ENCODE data around the gene ADAMTS14.

ADAMTS14 gene

GRCh38 chr10:70750156-70750703, 77.9 kb downstream of the ADAMTS14 start:
- Histone ChIP-seq H3K27ac (ENCODE audit: low read length) (no peak overlapping the region), H3K4me3 (ENCODE audit: low read depth in 1 of 2, low read length in 2 of 2) (no peak overlapping the region), H3K27me3 (ENCODE audit: insufficient read depth, low read length, poor library complexity) (no peaks in the 10 kb centered on the region), H3K79me2 (ENCODE audit: insufficient read depth, low read length) (no peaks in the 10 kb centered on the region), H3K4me1 (ENCODE audit: insufficient read depth, low read length) (no peaks in the 10 kb centered on the region), H3K9ac (ENCODE audit: low read depth, low read length) (no peak overlapping the region), H4K20me1 (ENCODE audit: insufficient read depth, low read length) (no peaks in the 10 kb centered on the region), H3K9me3 (ENCODE audit: insufficient read depth, low read length, severe bottlenecking) (no peaks in the 10 kb centered on the region), H3K36me3 (ENCODE audit: insufficient read depth, low read length) (no peaks in the 10 kb centered on the region), H2AFZ (ENCODE audit: low read depth, low read length) (no peak overlapping the region), H3K4me2 (ENCODE audit: insufficient read depth, low read length) (no peak overlapping the region)
- DNase-seq (no peak), ATAC-seq (ENCODE audit: insufficient read depth, low read depth) (no peak)
- TF ChIP-seq CTCF (IDR thresholded peaks at IDR 0.05; ENCODE audit: borderline replicate concordance, extremely low read depth, low read length, poor library complexity, severe bottlenecking) (no peak), EZH2 (IDR thresholded peaks at IDR 0.05; ENCODE audit: borderline replicate concordance, low read depth, low read length, severe bottlenecking) (no peak)

- Histone ChIP-seq H3K27ac (ENCODE audit: low read length) (no peak overlapping the region), H3K9ac (ENCODE audit: low read depth, low read length) (no peak overlapping the region), H3K4me2 (ENCODE audit: insufficient read depth, low read length) (no peak overlapping the region), H4K20me1 (ENCODE audit: insufficient read depth, low read length) (no peaks in the 10 kb centered on the region), H3K4me1 (ENCODE audit: insufficient read depth, low read length) (no peaks in the 10 kb centered on the region), H3K27me3 (ENCODE audit: insufficient read depth, low read length, poor library complexity) (no peaks in the 10 kb centered on the region), H3K9me3 (ENCODE audit: insufficient read depth, low read length, severe bottlenecking) (no peaks in the 10 kb centered on the region), H3K79me2 (ENCODE audit: insufficient read depth, low read length) (no peaks in the 10 kb centered on the region), H3K36me3 (ENCODE audit: insufficient read depth, low read length) (no peaks in the 10 kb centered on the region), H2AFZ (ENCODE audit: low read depth, low read length) (no peak overlapping the region), H3K4me3 (ENCODE audit: low read depth in 1 of 2, low read length in 2 of 2) (no peak overlapping the region)
- ATAC-seq (ENCODE audit: insufficient read depth, low read depth) = no peak
- TF ChIP-seq EZH2 (IDR thresholded peaks at IDR 0.05; ENCODE audit: borderline replicate concordance, low read depth, low read length, severe bottlenecking) (no peak), CTCF (IDR thresholded peaks at IDR 0.05; ENCODE audit: borderline replicate concordance, extremely low read depth, low read length, poor library complexity, severe bottlenecking) (no peak)
- DNase-seq = no peak
These were observed 79.0 kb downstream of the ADAMTS14 start for GRCh38 chr10:70751356-70751755.

- Histone ChIP-seq H3K36me3 (ENCODE audit: insufficient read depth, low read length) (no peaks in the 10 kb centered on the region), H4K20me1 (ENCODE audit: insufficient read depth, low read length) (no peaks in the 10 kb centered on the region), H3K4me3 (ENCODE audit: low read depth in 1 of 2, low read length in 2 of 2) (no peak overlapping the region), H3K27ac (ENCODE audit: low read length) (no peak overlapping the region), H3K27me3 (ENCODE audit: insufficient read depth, low read length, poor library complexity) (no peaks in the 10 kb centered on the region), H3K4me2 (ENCODE audit: insufficient read depth, low read length) (no peak overlapping the region), H3K9me3 (ENCODE audit: insufficient read depth, low read length, severe bottlenecking) (no peaks in the 10 kb centered on the region), H3K9ac (ENCODE audit: low read depth, low read length) (no peak overlapping the region), H2AFZ (ENCODE audit: low read depth, low read length) (no peak overlapping the region), H3K4me1 (ENCODE audit: insufficient read depth, low read length) (no peaks in the 10 kb centered on the region), H3K79me2 (ENCODE audit: insufficient read depth, low read length) (no peaks in the 10 kb centered on the region)
- ATAC-seq (ENCODE audit: insufficient read depth, low read depth) = peak; percentile 40; the same call in 1 of the 3 replicates
- no peak for TF ChIP-seq EZH2 (IDR thresholded peaks at IDR 0.05; ENCODE audit: borderline replicate concordance, low read depth, low read length, severe bottlenecking)
- TF ChIP-seq CTCF (IDR thresholded peaks at IDR 0.05; ENCODE audit: borderline replicate concordance, extremely low read depth, low read length, poor library complexity, severe bottlenecking) = no peak
- DNase-seq = no peak
These were observed 79.7 kb downstream of the ADAMTS14 start for GRCh38 chr10:70751991-70752390.

- no peak for TF ChIP-seq EZH2 (IDR thresholded peaks at IDR 0.05; ENCODE audit: borderline replicate concordance, low read depth, low read length, severe bottlenecking)
- H3K36me3 ChIP-seq (ENCODE audit: insufficient read depth, low read length) = no peaks in the 10 kb centered on the region
- H3K4me3 ChIP-seq (ENCODE audit: low read depth in 1 of 2, low read length in 2 of 2) = no peak overlapping the region
- H3K4me2 ChIP-seq (ENCODE audit: insufficient read depth, low read length) = no peak overlapping the region
- no peak overlapping the region for H3K9ac ChIP-seq (ENCODE audit: low read depth, low read length)
- H3K27ac ChIP-seq (ENCODE audit: low read length) = no peak overlapping the region
- H2AFZ ChIP-seq (ENCODE audit: low read depth, low read length) = no peak overlapping the region
- no peaks in the 10 kb centered on the region for H3K4me1 ChIP-seq (ENCODE audit: insufficient read depth, low read length)
- H4K20me1 ChIP-seq (ENCODE audit: insufficient read depth, low read length) = no peaks in the 10 kb centered on the region
- ATAC-seq (ENCODE audit: insufficient read depth, low read depth) (no peak), DNase-seq (no peak)
- no peaks in the 10 kb centered on the region for H3K27me3 ChIP-seq (ENCODE audit: insufficient read depth, low read length, poor library complexity)
- no peaks in the 10 kb centered on the region for H3K9me3 ChIP-seq (ENCODE audit: insufficient read depth, low read length, severe bottlenecking)
- no peaks in the 10 kb centered on the region for H3K79me2 ChIP-seq (ENCODE audit: insufficient read depth, low read length)
These were observed 80.3 kb downstream of the ADAMTS14 start for GRCh38 chr10:70752571-70752970.
